HEK293 (cell line): Measurements from ENCODE around the gene MAP7.

ENCODE experiments used
- CTCF ChIA-PET: fragments of 350-600 bp; formaldehyde crosslinking; extraction: SDS; loops from one replicate; lab custom pipeline; 2021; ENCODE audit warnings: antibody characterized with exemption; lab: Yijun Ruan, JAX
- POLR2A ChIA-PET: fragments of 300-600 bp; formaldehyde crosslinking; extraction: SDS; loops from one replicate; lab custom pipeline; 2020; ENCODE audit warnings: antibody characterized with exemption, inconsistent platforms; lab: Yijun Ruan, JAX
- H3K27ac ChIP-seq: fragments of 200-500 bp; sonication (Bioruptor generic); 2 replicates; pipeline ENCODE4 v1.5.1; 2014; ENCODE audit warnings: low read depth, low read length, control low read depth, inconsistent platforms; ENCODE audit errors: extremely low read depth
- H3K36me3 ChIP-seq, 2 experiments: fragments of 200-500 bp in 1 of 2; sonication (Bioruptor generic) in 1 of 2; 1 replicate in 1 of 2; 2 replicates in 1 of 2; pipeline ENCODE4 v1.5.1; 2014 to 2017; ENCODE audit warnings: inconsistent platforms in 2 of 2, low read length in 2 of 2; ENCODE audit not compliant: control insufficient read depth in 2 of 2, insufficient read depth in 1 of 2
- H3K4me1 ChIP-seq: fragments of 200-500 bp; sonication (Bioruptor generic); 2 replicates; pipeline ENCODE4 v1.5.1; 2014; ENCODE audit warnings: mild to moderate bottlenecking, low read length, inconsistent platforms; ENCODE audit not compliant: control insufficient read depth, insufficient read depth
- H3K4me3 ChIP-seq: 2 replicates; pipeline ENCODE4 v1.5.1; 2011; ENCODE audit warnings: low read depth, mild to moderate bottlenecking, control low read depth, low read length, moderate library complexity
- H3K9me3 ChIP-seq: fragments of 200-500 bp; sonication (Bioruptor generic); 2 replicates; pipeline ENCODE4 v1.5.1; 2014; ENCODE audit warnings: low read depth, low read length, inconsistent platforms; ENCODE audit not compliant: control insufficient read depth, insufficient read depth
- GLI2 ChIP-seq: fragments of 450-650 bp; formaldehyde crosslinking; IDR thresholded peaks from 2 replicates; pipeline ENCODE4; 2017; ENCODE audit warnings: missing biosample characterization, missing genetic modification characterization, low read depth, borderline replicate concordance
- GLIS1 ChIP-seq: fragments of 450-650 bp; formaldehyde crosslinking; IDR thresholded peaks from 2 replicates; pipeline ENCODE4 v1.5.1; 2016; ENCODE audit warnings: missing biosample characterization, missing genetic modification characterization
- GLIS2 ChIP-seq: fragments of 450-650 bp; formaldehyde crosslinking; IDR thresholded peaks from 2 replicates; pipeline ENCODE4 v1.5.1; 2016; ENCODE audit warnings: missing biosample characterization, missing genetic modification characterization
- HOXC10 ChIP-seq: sonication (generic); formaldehyde crosslinking; IDR thresholded peaks from 2 replicates; pipeline ENCODE4 v1.8.1; 2023; ENCODE audit warnings: mild to moderate bottlenecking, missing genetic modification reagents
- PRDM10 ChIP-seq: fragments of 450-650 bp; formaldehyde crosslinking; IDR thresholded peaks from 2 replicates; pipeline ENCODE4 v1.5.1; 2016; ENCODE audit warnings: missing biosample characterization, missing genetic modification characterization
- RBAK ChIP-seq: fragments of 450-650 bp; formaldehyde crosslinking; IDR thresholded peaks from 2 replicates; pipeline ENCODE4 v1.5.1; 2016; ENCODE audit warnings: missing biosample characterization, missing genetic modification characterization
- SP3 ChIP-seq: fragments of 450-650 bp; formaldehyde crosslinking; IDR thresholded peaks from 2 replicates; pipeline ENCODE4 v1.5.1; 2016; ENCODE audit warnings: missing biosample characterization, missing genetic modification characterization
- ZBTB1 ChIP-seq: fragments of 450-650 bp; formaldehyde crosslinking; IDR thresholded peaks from 2 replicates; pipeline ENCODE4 v1.5.1; 2016; ENCODE audit warnings: missing biosample characterization, missing genetic modification characterization
- ZBTB8A ChIP-seq: fragments of 450-650 bp; formaldehyde crosslinking; IDR thresholded peaks from 2 replicates; pipeline ENCODE4 v1.5.1; 2016; ENCODE audit warnings: missing biosample characterization, missing genetic modification characterization
- ZFHX2 ChIP-seq: fragments of 450-650 bp; formaldehyde crosslinking; conservative IDR thresholded peaks from 2 replicates; pipeline ENCODE4 v1.5.1; 2016; ENCODE audit warnings: missing biosample characterization, missing genetic modification characterization
- ZNF114 ChIP-seq: fragments of 450-650 bp; formaldehyde crosslinking; IDR thresholded peaks from 2 replicates; pipeline ENCODE4 v1.5.0; 2017; ENCODE audit warnings: missing biosample characterization, missing genetic modification characterization
- ZNF211 ChIP-seq: fragments of 450-650 bp; formaldehyde crosslinking; IDR thresholded peaks from 2 replicates; pipeline ENCODE4 v1.5.1; 2016; ENCODE audit warnings: low read depth, missing biosample characterization, missing genetic modification characterization
- ZNF248 ChIP-seq: fragments of 450-650 bp; formaldehyde crosslinking; IDR thresholded peaks from 2 replicates; pipeline ENCODE4 v1.5.1; 2017; ENCODE audit warnings: missing biosample characterization, missing genetic modification characterization
- ZNF280C ChIP-seq: fragments of 450-650 bp; formaldehyde crosslinking; IDR thresholded peaks from 2 replicates; pipeline ENCODE4 v1.5.1; 2016; ENCODE audit warnings: missing biosample characterization, missing genetic modification characterization
- ZNF354C ChIP-seq: fragments of 450-650 bp; formaldehyde crosslinking; IDR thresholded peaks from 2 replicates; pipeline ENCODE4 v1.5.1; 2016; ENCODE audit warnings: missing biosample characterization, missing genetic modification characterization, low read depth, borderline replicate concordance
- ZNF366 ChIP-seq: fragments of 450-650 bp; formaldehyde crosslinking; conservative IDR thresholded peaks from 2 replicates; pipeline ENCODE4 v1.5.1; 2016; ENCODE audit warnings: missing biosample characterization, missing genetic modification characterization
- ZNF37A ChIP-seq: fragments of 450-650 bp; IDR thresholded peaks from 2 replicates; pipeline ENCODE4 v1.5.1; 2018; ENCODE audit warnings: missing biosample characterization, missing genetic modification characterization
- ZNF416 ChIP-seq: fragments of 450-650 bp; formaldehyde crosslinking; IDR thresholded peaks from 2 replicates; pipeline ENCODE4 v1.5.1; 2016; ENCODE audit warnings: missing biosample characterization, missing genetic modification characterization
- ZNF423 ChIP-seq: fragments of 450-650 bp; formaldehyde crosslinking; IDR thresholded peaks from 2 replicates; pipeline ENCODE4 v1.5.1; 2016; ENCODE audit warnings: missing biosample characterization, missing genetic modification characterization
- ZNF629 ChIP-seq: fragments of 450-650 bp; formaldehyde crosslinking; IDR thresholded peaks from 2 replicates; pipeline ENCODE4 v1.5.1; 2017; ENCODE audit warnings: missing biosample characterization, missing genetic modification characterization
- ZNF777 ChIP-seq: fragments of 450-650 bp; formaldehyde crosslinking; IDR thresholded peaks from 2 replicates; pipeline ENCODE4 v1.5.1; 2017; ENCODE audit warnings: missing biosample characterization, missing genetic modification characterization, borderline replicate concordance
- ZNF785 ChIP-seq: fragments of 450-650 bp; formaldehyde crosslinking; IDR thresholded peaks from 2 replicates; pipeline ENCODE4 v1.5.1; 2016; ENCODE audit warnings: missing biosample characterization, missing genetic modification characterization
- ZNF830 ChIP-seq: fragments of 450-650 bp; IDR thresholded peaks from 2 replicates; pipeline ENCODE4 v1.5.0; 2018; ENCODE audit warnings: missing biosample characterization, missing genetic modification characterization, low read depth, mild to moderate bottlenecking, moderate library complexity
- ZSCAN30 ChIP-seq: fragments of 450-650 bp; IDR thresholded peaks from 2 replicates; pipeline ENCODE4 v1.5.1; 2018; ENCODE audit warnings: missing biosample characterization, mild to moderate bottlenecking, missing genetic modification characterization, moderate library complexity
- ZSCAN4 ChIP-seq: fragments of 450-650 bp; formaldehyde crosslinking; IDR thresholded peaks from 2 replicates; pipeline ENCODE4 v1.5.1; 2017; ENCODE audit warnings: missing biosample characterization, missing genetic modification characterization
- TF ChIP-seq, protein P1 (sequence below): fragments of 450-650 bp; formaldehyde crosslinking; IDR thresholded peaks from 2 replicates; pipeline ENCODE4 v1.5.1; 2016; ENCODE audit warnings: missing biosample characterization, missing genetic modification characterization
- TF ChIP-seq, protein P2 (sequence below): fragments of 450-650 bp; formaldehyde crosslinking; IDR thresholded peaks from 2 replicates; pipeline ENCODE4; 2016; ENCODE audit warnings: missing biosample characterization, missing genetic modification characterization

MAP7 gene

DNA sequence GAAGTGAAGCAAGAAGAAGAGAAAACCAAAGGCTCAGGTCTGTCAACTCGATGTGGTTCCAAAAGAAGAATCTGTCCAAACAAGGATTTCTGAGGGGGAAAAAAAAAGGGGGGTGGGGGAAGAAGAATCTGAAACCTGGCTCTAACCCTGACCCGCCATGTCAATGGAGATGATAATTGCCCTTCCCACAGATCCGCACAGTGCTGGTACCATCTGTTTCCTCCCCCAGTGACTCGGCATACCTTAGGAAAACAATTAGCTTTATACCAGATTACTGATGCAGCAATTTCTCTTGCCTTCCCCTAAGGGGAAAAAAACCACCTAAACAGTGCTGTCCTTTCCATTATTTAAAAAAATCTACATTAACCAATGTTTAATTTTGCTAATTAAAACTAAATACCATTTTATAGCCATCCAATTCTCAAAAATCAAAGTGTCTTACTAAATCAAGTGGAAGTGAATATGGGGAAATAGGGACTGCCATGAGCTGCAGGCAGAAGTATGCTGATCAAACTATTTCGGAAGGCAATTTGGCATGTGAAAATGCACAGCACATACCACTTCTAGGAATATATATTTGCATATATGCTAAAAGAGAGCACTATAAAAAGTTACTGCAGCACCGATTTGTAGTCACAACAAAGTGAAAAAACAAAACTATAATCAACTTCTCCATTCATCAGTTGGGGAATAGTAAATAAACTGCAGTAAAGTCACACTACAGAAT is 46.8 kb downstream of the MAP7 start:
- Histone ChIP-seq H3K9me3 (no peaks in the 10 kb centered on the region), H3K27ac (no peak overlapping the region), H3K4me3 (no peak overlapping the region), H3K36me3 (no peaks in the 10 kb centered on the region), H3K4me1 (peaks cover 16% of the 10 kb centered on the region)
- POLR2A ChIA-PET: interaction anchor here (0.6 kb wide), 1 partner anchor 541 kb away, joined by 11 read pairs; the partner anchor contains the start of gene IL20RA
- TF ChIP-seq RBAK (no peak), ZNF211 (tag by site-specific recombination) (no peak), ZNF777 (tag by site-specific recombination) (no peak), ZBTB1 (tag by site-specific recombination) (no peak), ZNF423 (no peak), GLIS2 (tag by site-specific recombination) (no peak), ZNF354C (tag by site-specific recombination) (no peak), ZNF280C (tag by site-specific recombination) (no peak), GLI2 (tag by site-specific recombination) (no peak), ZNF785 (no peak), ZNF248 (tag by site-specific recombination) (no peak), ZNF37A (tag by site-specific recombination) (no peak), ZBTB8A (tag by site-specific recombination) (no peak), ZNF114 (tag by site-specific recombination) (no peak), ZNF830 (tag by site-specific recombination) (no peak)
- TF ChIP-seq, protein P1, sequence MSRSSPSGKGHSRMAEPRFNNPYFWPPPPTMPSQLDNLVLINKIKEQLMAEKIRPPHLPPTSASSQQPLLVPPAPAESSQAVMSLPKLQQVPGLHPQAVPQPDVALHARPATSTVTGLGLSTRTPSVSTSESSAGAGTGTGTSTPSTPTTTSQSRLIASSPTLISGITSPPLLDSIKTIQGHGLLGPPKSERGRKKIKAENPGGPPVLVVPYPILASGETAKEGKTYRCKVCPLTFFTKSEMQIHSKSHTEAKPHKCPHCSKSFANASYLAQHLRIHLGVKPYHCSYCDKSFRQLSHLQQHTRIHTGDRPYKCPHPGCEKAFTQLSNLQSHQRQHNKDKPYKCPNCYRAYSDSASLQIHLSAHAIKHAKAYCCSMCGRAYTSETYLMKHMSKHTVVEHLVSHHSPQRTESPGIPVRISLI (tag by site-specific recombination): no peak
- CTCF ChIA-PET: interaction anchor here (0.5 to 0.6 kb wide), 2 partner anchors 289 to 492 kb away, joined by 3 read pairs; no protein-coding TSS in a partner anchor

GRCh38 chr6:136502786-136503185 is 47.4 kb downstream of the MAP7 start:
- Histone ChIP-seq H3K36me3 (no peaks in the 10 kb centered on the region), H3K4me1 (peaks cover 16% of the 10 kb centered on the region), H3K4me3 (no peak overlapping the region), H3K9me3 (no peaks in the 10 kb centered on the region), H3K27ac (no peak overlapping the region)
- CTCF ChIA-PET: interaction anchor here (0.6 kb wide), 1 partner anchor 492 kb away, joined by 3 read pairs; no protein-coding TSS in a partner anchor
- POLR2A ChIA-PET: interaction anchor here (0.6 kb wide), 1 partner anchor 542 kb away, joined by 11 read pairs; the partner anchor contains the start of gene IL20RA
- TF ChIP-seq ZFHX2 (tag by site-specific recombination): no peak
- no peak for TF ChIP-seq ZNF366 (tag by site-specific recombination)
- no peak for TF ChIP-seq ZSCAN30 (tag by site-specific recombination)
- TF ChIP-seq PRDM10 (tag by site-specific recombination): no peak
- TF ChIP-seq SP3 (tag by site-specific recombination): no peak
- no peak for TF ChIP-seq HOXC10 (CRISPR knock-in tag)
- no peak for TF ChIP-seq ZNF354C (tag by site-specific recombination)
- TF ChIP-seq ZNF629 (tag by site-specific recombination): no peak
- TF ChIP-seq, protein P2, sequence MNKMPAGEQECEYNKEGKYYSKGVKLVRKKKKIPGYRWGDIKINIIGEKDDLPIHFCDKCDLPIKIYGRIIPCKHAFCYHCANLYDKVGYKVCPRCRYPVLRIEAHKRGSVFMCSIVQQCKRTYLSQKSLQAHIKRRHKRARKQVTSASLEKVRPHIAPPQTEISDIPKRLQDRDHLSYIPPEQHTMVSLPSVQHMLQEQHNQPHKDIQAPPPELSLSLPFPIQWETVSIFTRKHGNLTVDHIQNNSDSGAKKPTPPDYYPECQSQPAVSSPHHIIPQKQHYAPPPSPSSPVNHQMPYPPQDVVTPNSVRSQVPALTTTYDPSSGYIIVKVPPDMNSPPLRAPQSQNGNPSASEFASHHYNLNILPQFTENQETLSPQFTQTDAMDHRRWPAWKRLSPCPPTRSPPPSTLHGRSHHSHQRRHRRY (tag by site-specific recombination): no peak
- TF ChIP-seq ZSCAN4: no peak
- no peak for TF ChIP-seq GLIS1 (tag by site-specific recombination)
- TF ChIP-seq ZNF416 (tag by site-specific recombination): no peak
- TF ChIP-seq ZNF423: no peak
